Measurements from ENCODE around the gene HOXC12. TPM values are rescaled to one million over a fixed set of nuclear protein-coding genes. Genes with fewer than 3 reads are reported as not detected.
A peak's percentile ranks its signal among the peaks of the same experiment; 100 is the strongest.

Gene HOXC12
- total RNA-seq, 1 donor from 2014 or later = not detected

DNA sequence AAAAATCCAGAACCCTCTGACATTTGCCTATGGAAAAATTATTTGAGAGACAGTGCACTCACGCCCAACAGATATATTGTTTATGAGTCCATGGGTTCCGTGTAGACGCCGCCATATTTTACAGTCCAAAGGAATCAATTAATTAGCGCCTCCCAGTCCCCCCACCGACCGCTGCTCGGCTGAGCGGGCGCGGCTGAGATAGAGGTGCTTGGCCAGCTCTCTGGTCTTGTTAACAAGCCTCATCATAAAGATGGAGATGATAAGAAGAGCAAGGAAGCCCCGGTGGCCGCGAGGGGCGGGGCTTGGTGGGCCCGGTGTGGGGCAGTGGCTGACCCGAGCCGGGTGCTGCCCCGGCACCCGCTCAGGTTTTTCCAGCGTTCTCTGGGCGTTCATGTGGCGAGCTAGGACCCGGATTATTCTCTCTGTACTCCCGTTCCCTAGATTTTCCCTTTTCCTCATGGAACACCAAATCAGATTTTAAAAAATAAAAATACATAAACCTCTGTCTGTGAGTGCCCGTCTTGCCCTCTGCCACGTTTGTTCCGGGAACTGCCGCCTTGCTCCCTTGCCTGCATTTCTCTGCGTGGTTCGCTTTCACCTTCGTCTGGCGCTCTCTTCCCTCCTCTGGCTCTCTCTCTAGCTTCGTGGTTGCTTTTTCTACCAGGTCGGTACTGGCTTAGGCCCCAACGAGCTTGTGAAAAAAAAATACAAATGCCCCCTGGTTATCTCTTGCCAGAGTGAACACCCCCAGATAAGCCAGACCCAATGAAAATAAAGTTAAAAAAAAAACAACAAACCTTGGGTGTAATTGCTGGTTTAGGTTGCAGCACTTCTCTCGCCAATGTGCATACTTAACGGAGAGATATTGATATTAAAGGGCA lies 9.0 kb downstream of the HOXC12 start:
- TF ChIP-seq, protein P1, sequence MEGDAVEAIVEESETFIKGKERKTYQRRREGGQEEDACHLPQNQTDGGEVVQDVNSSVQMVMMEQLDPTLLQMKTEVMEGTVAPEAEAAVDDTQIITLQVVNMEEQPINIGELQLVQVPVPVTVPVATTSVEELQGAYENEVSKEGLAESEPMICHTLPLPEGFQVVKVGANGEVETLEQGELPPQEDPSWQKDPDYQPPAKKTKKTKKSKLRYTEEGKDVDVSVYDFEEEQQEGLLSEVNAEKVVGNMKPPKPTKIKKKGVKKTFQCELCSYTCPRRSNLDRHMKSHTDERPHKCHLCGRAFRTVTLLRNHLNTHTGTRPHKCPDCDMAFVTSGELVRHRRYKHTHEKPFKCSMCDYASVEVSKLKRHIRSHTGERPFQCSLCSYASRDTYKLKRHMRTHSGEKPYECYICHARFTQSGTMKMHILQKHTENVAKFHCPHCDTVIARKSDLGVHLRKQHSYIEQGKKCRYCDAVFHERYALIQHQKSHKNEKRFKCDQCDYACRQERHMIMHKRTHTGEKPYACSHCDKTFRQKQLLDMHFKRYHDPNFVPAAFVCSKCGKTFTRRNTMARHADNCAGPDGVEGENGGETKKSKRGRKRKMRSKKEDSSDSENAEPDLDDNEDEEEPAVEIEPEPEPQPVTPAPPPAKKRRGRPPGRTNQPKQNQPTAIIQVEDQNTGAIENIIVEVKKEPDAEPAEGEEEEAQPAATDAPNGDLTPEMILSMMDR (IDR thresholded peaks at IDR 0.05; ENCODE audit: unreplicated experiment) = no peak
- H3K27ac Mint-ChIP-seq = no peak overlapping the region
- no peaks in the 10 kb centered on the region for H3K9me3 Mint-ChIP-seq
- no peak overlapping the region for H3K4me3 Mint-ChIP-seq
- H3K27me3 Mint-ChIP-seq (ENCODE audit: low read depth) = peaks cover 100% of the 10 kb centered on the region
- peaks cover 14% of the 10 kb centered on the region for H3K4me1 Mint-ChIP-seq
- no peak for DNase-seq (ENCODE audit: low spot score in 2 of 2, unreplicated experiment in 2 of 2)
- H3K36me3 Mint-ChIP-seq = no peaks in the 10 kb centered on the region

DNA sequence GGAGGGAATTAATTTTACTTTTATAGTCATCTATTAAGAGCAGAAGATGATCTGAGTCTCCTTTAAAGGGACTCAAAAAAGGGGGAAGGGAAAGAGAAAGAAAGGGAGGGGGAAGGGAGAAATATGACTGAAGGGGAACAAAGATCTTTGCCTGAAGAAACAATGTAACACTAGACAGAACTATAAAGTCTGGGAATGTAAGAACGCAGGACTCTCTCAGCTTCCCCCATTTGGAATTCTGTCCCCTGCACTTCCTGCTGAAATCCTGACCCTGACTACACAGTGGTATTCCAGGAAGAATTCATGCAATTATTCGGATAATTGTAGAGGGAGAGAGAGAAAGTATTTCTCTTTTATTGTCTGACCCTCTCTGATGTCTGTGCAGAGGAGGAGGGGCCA lies 9.6 kb downstream of the HOXC12 start:
- H3K9me3 Mint-ChIP-seq = no peaks in the 10 kb centered on the region
- H3K4me1 Mint-ChIP-seq = peaks cover 16% of the 10 kb centered on the region
- TF ChIP-seq, protein P1 (IDR thresholded peaks at IDR 0.05; ENCODE audit: unreplicated experiment) = no peak
- no peak overlapping the region for H3K4me3 Mint-ChIP-seq
- H3K36me3 Mint-ChIP-seq = no peaks in the 10 kb centered on the region
- peaks cover 100% of the 10 kb centered on the region for H3K27me3 Mint-ChIP-seq (ENCODE audit: low read depth)
- no peak overlapping the region for H3K27ac Mint-ChIP-seq
- DNase-seq (ENCODE audit: low spot score in 2 of 2, unreplicated experiment in 2 of 2) = no peak

DNA sequence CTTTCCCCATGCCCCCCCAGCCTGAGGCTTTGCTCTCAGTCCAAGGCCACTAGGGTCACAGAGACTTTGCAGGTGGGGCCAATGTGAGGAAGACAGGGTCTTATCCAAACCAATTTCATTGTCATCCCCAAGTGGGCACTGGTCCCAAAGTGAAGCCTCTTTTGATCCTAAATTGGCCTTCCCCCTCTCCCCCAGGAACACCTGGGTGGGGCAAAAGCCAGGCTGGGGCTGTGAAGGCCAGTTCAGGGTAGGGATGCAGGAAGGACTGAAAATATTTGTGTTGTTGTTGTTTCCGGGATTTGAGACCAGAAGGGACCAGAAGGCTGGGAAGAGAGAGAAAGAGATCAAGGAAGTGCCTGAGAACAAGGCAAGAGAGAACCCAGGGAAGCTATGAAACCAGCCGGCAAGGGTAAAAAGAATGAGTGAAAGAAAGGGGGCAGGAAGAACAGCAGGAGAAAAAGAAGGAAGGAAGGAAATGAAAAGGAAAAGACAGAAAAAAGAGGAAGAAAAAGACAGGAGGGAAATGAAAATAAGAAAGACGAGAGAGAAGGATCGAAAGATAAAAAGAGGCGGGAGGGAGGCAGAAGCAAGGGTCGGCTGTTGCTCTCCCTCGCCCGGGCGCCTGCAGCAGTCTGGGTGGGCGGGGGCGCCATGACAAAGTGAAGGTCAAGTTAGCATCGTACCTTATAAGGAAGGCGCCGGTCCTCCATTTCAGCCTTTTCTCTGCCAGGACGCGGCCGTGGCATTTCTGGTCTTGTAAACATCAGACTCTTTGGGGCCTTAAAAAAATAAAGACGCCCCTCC lies 10.8 kb downstream of the HOXC12 start:
- DNase-seq (ENCODE audit: low spot score in 2 of 2, unreplicated experiment in 2 of 2) = no peak
- peaks cover 100% of the 10 kb centered on the region for H3K27me3 Mint-ChIP-seq (ENCODE audit: low read depth)
- H3K4me3 Mint-ChIP-seq = peak overlapping the region; percentile 59
- H3K36me3 Mint-ChIP-seq = no peaks in the 10 kb centered on the region
- H3K9me3 Mint-ChIP-seq = no peaks in the 10 kb centered on the region
- TF ChIP-seq, protein P1 (IDR thresholded peaks at IDR 0.05; ENCODE audit: unreplicated experiment) = no peak
- H3K4me1 Mint-ChIP-seq = peaks cover 16% of the 10 kb centered on the region
- H3K27ac Mint-ChIP-seq = peak overlapping the region; percentile 55

DNA sequence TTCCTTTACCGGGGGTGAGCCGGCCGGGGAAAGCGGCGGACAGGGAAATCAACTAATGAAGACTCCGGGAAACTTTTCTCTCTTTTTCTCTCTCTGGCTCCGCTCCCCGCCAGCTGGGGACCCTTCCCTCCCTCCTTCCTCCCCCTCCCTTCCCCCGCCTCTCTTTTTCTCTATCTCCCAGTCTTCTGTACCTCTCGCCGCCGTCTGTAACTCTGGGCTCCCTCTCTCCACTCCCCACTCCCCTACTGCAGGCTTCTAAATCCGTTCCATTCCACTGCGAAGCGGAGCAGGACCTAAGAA lies 11.3 kb downstream of the HOXC12 start:
- TF ChIP-seq, protein P1 (IDR thresholded peaks at IDR 0.05; ENCODE audit: unreplicated experiment) = no peak
- Mint-ChIP-seq H3K27me3 (ENCODE audit: low read depth) (peaks cover 100% of the 10 kb centered on the region), H3K27ac (peak overlapping the region; percentile 59), H3K4me1 (peaks cover 16% of the 10 kb centered on the region), H3K36me3 (no peaks in the 10 kb centered on the region), H3K9me3 (no peaks in the 10 kb centered on the region), H3K4me3 (peak overlapping the region; percentile 59)
- no peak for DNase-seq (ENCODE audit: low spot score in 2 of 2, unreplicated experiment in 2 of 2)

DNA sequence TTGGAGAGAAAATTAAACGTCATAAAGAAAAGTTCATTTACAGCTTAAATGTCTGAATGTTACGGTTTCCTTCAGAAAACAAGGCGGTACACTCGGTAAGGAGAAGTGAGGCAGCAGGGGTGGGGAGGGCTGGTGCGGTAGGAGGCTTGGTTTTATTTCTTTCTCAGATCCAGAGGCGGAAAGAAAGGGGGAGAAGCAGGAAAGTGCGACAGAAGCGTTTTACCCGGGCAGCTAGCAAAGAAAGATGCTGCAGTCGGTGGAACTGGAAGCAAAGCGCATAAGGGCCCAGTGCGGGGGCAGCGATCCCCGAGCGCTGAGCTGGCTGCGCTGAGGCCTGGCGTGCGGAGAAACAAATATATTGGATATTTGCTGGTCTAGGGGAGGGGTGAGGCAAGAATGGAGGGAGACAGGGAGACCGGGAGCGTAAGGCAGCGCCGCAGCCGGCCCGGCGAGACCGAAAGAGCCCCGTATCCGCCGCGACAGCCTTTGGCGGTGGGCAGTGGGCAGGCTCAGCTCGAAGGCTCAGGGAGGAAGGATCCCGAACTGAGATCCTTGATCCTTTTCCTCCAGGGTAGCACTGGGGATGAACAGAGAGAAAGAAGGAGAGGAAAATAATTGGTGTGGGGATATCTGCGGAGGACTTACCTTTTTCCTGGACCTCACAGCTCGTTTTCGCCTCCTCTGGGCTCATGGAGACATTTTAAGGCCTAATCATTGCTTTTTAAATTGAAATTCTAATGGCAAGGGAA lies 11.9 kb downstream of the HOXC12 start:
- Mint-ChIP-seq H3K27ac (peak overlapping the region; percentile 59), H3K4me3 (peak overlapping the region; percentile 59)
- TF ChIP-seq, protein P1 (IDR thresholded peaks at IDR 0.05; ENCODE audit: unreplicated experiment) = no peak

More for the DNA sequence above, 11.9 kb downstream of the HOXC12 start:
- peaks cover 100% of the 10 kb centered on the region for H3K27me3 Mint-ChIP-seq (ENCODE audit: low read depth)
- no peaks in the 10 kb centered on the region for H3K36me3 Mint-ChIP-seq
- H3K9me3 Mint-ChIP-seq = no peaks in the 10 kb centered on the region
- DNase-seq (ENCODE audit: low spot score in 2 of 2, unreplicated experiment in 2 of 2) = no peak
- peaks cover 16% of the 10 kb centered on the region for H3K4me1 Mint-ChIP-seq
